ENCODE results near the gene TAS1R3.
"Not testable (repeated sequence)": the region's sequence is repeated elsewhere in the genome, so short reads cannot be mapped to it uniquely, and the experiment has no call there.

Gene TAS1R3

GRCh38 chr1:1312450-1313314 lies 18.4 kb upstream of the TAS1R3 start:
- H3K4me3 ChIP-seq (ENCODE audit: low read length): no peak overlapping the region

GRCh38 chr1:1313500-1314236 lies 17.4 kb upstream of the TAS1R3 start:
- DNase-seq (ENCODE audit: low read depth): no peak
- no peak for TF ChIP-seq CTCF (conservative IDR thresholded peaks at IDR 0.05; ENCODE audit: low read depth, low read length)
- H3K4me3 ChIP-seq (ENCODE audit: low read length): no peak overlapping the region

More at GRCh38 chr1:1312450-1313314, 18.4 kb upstream of the TAS1R3 start:
- DNase-seq (ENCODE audit: low read depth): no peak
- TF ChIP-seq CTCF (conservative IDR thresholded peaks at IDR 0.05; ENCODE audit: low read depth, low read length): no peak

- no peak overlapping the region for H3K4me3 ChIP-seq (ENCODE audit: low read length)
- DNase-seq (ENCODE audit: low read depth): no peak
- no peak for TF ChIP-seq CTCF (conservative IDR thresholded peaks at IDR 0.05; ENCODE audit: low read depth, low read length)
Observed at GRCh38 chr1:1314237-1314586, 16.9 kb upstream of the TAS1R3 start.

- no peak overlapping the region for H3K4me3 ChIP-seq (ENCODE audit: low read length)
- DNase-seq (ENCODE audit: low read depth): no peak
- TF ChIP-seq CTCF (conservative IDR thresholded peaks at IDR 0.05; ENCODE audit: low read depth, low read length): no peak
Observed at GRCh38 chr1:1314678-1315335, 16.3 kb upstream of the TAS1R3 start.

GRCh38 chr1:1315435-1315954 lies 15.6 kb upstream of the TAS1R3 start:
- no peak for TF ChIP-seq CTCF (conservative IDR thresholded peaks at IDR 0.05; ENCODE audit: low read depth, low read length)
- no peak overlapping the region for H3K4me3 ChIP-seq (ENCODE audit: low read length)
- no peak for DNase-seq (ENCODE audit: low read depth)

GRCh38 chr1:1316199-1316598 lies 14.9 kb upstream of the TAS1R3 start:
- not testable (repeated sequence) for DNase-seq (ENCODE audit: low read depth)

GRCh38 chr1:1317420-1317819 lies 13.7 kb upstream of the TAS1R3 start:
- no peak for DNase-seq (ENCODE audit: low read depth)
- no peak for TF ChIP-seq CTCF (conservative IDR thresholded peaks at IDR 0.05; ENCODE audit: low read depth, low read length)
- no peak overlapping the region for H3K4me3 ChIP-seq (ENCODE audit: low read length)

More at GRCh38 chr1:1316199-1316598, 14.9 kb upstream of the TAS1R3 start:
- H3K4me3 ChIP-seq (ENCODE audit: low read length): not testable (repeated sequence)

Measured in retinal pigment epithelial cell (primary cell).